PC-9 (cell line): Measurements from ENCODE around the gene LRP1B.

Experiments
- EZH2 ChIP-seq: fragments of 200-600 bp; sonication (generic); IDR thresholded peaks from 2 replicates; pipeline ENCODE4 v1.8.0; 2017; ENCODE audit warnings: antibody characterized with exemption, low read depth
- TF ChIP-seq, protein P1 (sequence below): fragments of 200-600 bp; sonication (generic); conservative IDR thresholded peaks from 2 replicates; pipeline ENCODE4 v1.6.1; 2017; ENCODE audit warnings: mixed run types, antibody characterized with exemption, mild to moderate bottlenecking, moderate library complexity

DNA sequence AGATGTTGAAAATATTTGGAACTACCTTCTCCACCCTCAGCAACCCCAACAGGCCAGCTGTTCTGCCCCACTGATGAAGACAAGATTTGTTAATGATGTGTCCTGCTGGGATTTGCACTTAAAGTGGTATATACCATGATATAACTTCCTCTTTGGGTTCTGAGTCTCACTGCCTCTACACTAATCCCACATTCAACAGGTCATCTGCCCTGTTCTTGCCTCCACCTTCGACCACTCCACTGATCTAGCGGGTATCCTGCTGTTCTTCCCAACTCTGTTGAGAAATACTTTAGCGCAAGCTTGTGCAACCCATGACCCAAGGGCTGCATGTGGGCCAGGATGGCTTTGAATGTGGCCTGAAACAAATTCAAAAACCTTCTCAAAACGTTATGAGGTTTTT lies 72.7 kb downstream of the LRP1B start:
- no peak for TF ChIP-seq EZH2
- TF ChIP-seq, protein P1, sequence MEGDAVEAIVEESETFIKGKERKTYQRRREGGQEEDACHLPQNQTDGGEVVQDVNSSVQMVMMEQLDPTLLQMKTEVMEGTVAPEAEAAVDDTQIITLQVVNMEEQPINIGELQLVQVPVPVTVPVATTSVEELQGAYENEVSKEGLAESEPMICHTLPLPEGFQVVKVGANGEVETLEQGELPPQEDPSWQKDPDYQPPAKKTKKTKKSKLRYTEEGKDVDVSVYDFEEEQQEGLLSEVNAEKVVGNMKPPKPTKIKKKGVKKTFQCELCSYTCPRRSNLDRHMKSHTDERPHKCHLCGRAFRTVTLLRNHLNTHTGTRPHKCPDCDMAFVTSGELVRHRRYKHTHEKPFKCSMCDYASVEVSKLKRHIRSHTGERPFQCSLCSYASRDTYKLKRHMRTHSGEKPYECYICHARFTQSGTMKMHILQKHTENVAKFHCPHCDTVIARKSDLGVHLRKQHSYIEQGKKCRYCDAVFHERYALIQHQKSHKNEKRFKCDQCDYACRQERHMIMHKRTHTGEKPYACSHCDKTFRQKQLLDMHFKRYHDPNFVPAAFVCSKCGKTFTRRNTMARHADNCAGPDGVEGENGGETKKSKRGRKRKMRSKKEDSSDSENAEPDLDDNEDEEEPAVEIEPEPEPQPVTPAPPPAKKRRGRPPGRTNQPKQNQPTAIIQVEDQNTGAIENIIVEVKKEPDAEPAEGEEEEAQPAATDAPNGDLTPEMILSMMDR, result no peak
